ENCODE measurements around the gene C19orf33.
"Not testable (repeated sequence)": the region's sequence is repeated elsewhere in the genome, so short reads cannot be mapped to it uniquely, and the experiment has no call there.

The C19orf33 gene

GRCh38 chr19:38303517-38304351, at the start of gene C19orf33:
Gene C19orf33 (plus strand): TSS chr19:38304251. CDS start chr19:38304262, 11 bp downstream.
- DNase-seq, result no peak

GRCh38 chr19:38255383-38256014, 48.6 kb upstream of the C19orf33 start:
- DNase-seq, result no peak

GRCh38 chr19:38261942-38262341, 42.1 kb upstream of the C19orf33 start:
- DNase-seq, result not testable (repeated sequence)

- DNase-seq, result no peak
These were observed 41.3 kb upstream of the C19orf33 start for GRCh38 chr19:38262585-38263268.

- peak; percentile 40 for DNase-seq
These were observed 40.2 kb upstream of the C19orf33 start for GRCh38 chr19:38263689-38264485.

- peak; percentile 73 for DNase-seq
These were observed 39.4 kb upstream of the C19orf33 start, which contains the start of gene SPINT2 for GRCh38 chr19:38264486-38265212. Gene SPINT2 (plus strand): TSS chr19:38264573. CDS start chr19:38264893, 320 bp downstream.

- no peak for DNase-seq
These were observed 38.7 kb upstream of the C19orf33 start for GRCh38 chr19:38265213-38265861.

GRCh38 chr19:38265921-38266429, 38.1 kb upstream of the C19orf33 start:
- DNase-seq, result no peak

- no peak for DNase-seq
These were observed 37.0 kb upstream of the C19orf33 start for GRCh38 chr19:38266981-38267597.

GRCh38 chr19:38267761-38268483, 36.1 kb upstream of the C19orf33 start:
- no peak for DNase-seq

GRCh38 chr19:38268539-38268938, 35.5 kb upstream of the C19orf33 start:
- no peak for DNase-seq

- no peak for DNase-seq
These were observed 33.4 kb upstream of the C19orf33 start for GRCh38 chr19:38270587-38271167.

- DNase-seq, result no peak
These were observed 30.6 kb upstream of the C19orf33 start for GRCh38 chr19:38273499-38273898.

GRCh38 chr19:38274739-38275138, 29.3 kb upstream of the C19orf33 start:
- no peak for DNase-seq

GRCh38 chr19:38276942-38277517, 27.0 kb upstream of the C19orf33 start:
- DNase-seq, result no peak

GRCh38 chr19:38277549-38277948, 26.5 kb upstream of the C19orf33 start:
- no peak for DNase-seq

GRCh38 chr19:38277969-38278680, 25.9 kb upstream of the C19orf33 start:
- DNase-seq, result no peak

GRCh38 chr19:38278751-38279150, 25.3 kb upstream of the C19orf33 start:
- no peak for DNase-seq
